Panc1 (cell line): ENCODE measurements around the gene MYO16. TPM values are rescaled to one million over a fixed set of nuclear protein-coding genes. Genes with fewer than 3 reads are reported as not detected.

Experiments used
- ATAC-seq: fragments of 200-7000 bp; cut with Tn5 transposase; 2 replicates; pipeline ENCODE4 v1.9.1; 2020; ENCODE audit warnings: mild to moderate bottlenecking, moderate library complexity
- BruUV-seq: library from RNA; stranded (reverse); fragments of 400-500 nt; replicated peaks from 2 replicates; lab custom pipeline; 2021; lab: Mats Ljungman, UMichigan
- CTCF ChIA-PET: fragments of 300-600 bp; sonication (Branson Sonifier 250); formaldehyde crosslinking; loops from one replicate; lab custom pipeline; 2022; ENCODE audit warnings: antibody characterized with exemption; lab: Charles Lee
- POLR2A ChIA-PET: fragments of 300-600 bp; sonication (Branson Sonifier 250); formaldehyde crosslinking; loops from one replicate; lab custom pipeline; 2022; ENCODE audit warnings: antibody characterized with exemption; lab: Charles Lee
- DNase-seq: peaks from one replicate; pipeline ENCODE4 v3.0.0-alpha.2; 2010; ENCODE audit warnings: low read depth, low spot score
- H3K27ac ChIP-seq: 2 replicates; pipeline ENCODE4 v1.5.1; 2011; ENCODE audit warnings: mild to moderate bottlenecking, low read length, inconsistent platforms
- H3K27me3 ChIP-seq: fragments of 200-500 bp; sonication (Bioruptor generic); 2 replicates; pipeline ENCODE4 v1.6.0; 2014; ENCODE audit warnings: low read length, inconsistent platforms; ENCODE audit not compliant: control insufficient read depth, insufficient read depth
- H3K36me3 ChIP-seq: fragments of 200-500 bp; sonication (Bioruptor generic); 2 replicates; pipeline ENCODE4 v1.5.1; 2014; ENCODE audit warnings: inconsistent platforms, mild to moderate bottlenecking, low read length, moderate library complexity; ENCODE audit not compliant: control insufficient read depth, insufficient read depth
- H3K4me1 ChIP-seq: 2 replicates; pipeline ENCODE4 v1.5.1; 2011; ENCODE audit warnings: inconsistent platforms, mild to moderate bottlenecking, low read length, moderate library complexity; ENCODE audit not compliant: control insufficient read depth, insufficient read depth
- H3K4me3 ChIP-seq, 2 experiments: 2 replicates each; pipeline ENCODE4 v1.5.1; 2011 to 2012; ENCODE audit warnings: low read depth in 2 of 2, low read length in 2 of 2, mild to moderate bottlenecking in 2 of 2, inconsistent platforms in 1 of 2, moderate library complexity in 1 of 2
- H3K9me3 ChIP-seq: fragments of 200-500 bp; sonication (Bioruptor generic); 2 replicates; pipeline ENCODE4 v1.5.1; 2014; ENCODE audit warnings: low read depth, mild to moderate bottlenecking, inconsistent platforms, low read length, moderate library complexity; ENCODE audit not compliant: control insufficient read depth, insufficient read depth
- CTCF ChIP-seq: fragments of 450-650 bp; IDR thresholded peaks from 2 replicates; pipeline ENCODE4 v1.5.1; 2017; ENCODE audit warnings: mild to moderate bottlenecking
- POLR2AphosphoS5 ChIP-seq: IDR thresholded peaks from 2 replicates; pipeline ENCODE4 v1.6.1; 2012; ENCODE audit warnings: mild to moderate bottlenecking, low read depth, low read length, moderate library complexity
- REST ChIP-seq, 2 experiments: IDR thresholded peaks; 2 replicates each; pipeline ENCODE4 v1.6.1; 2011 to 2012; ENCODE audit warnings: low read depth in 2 of 2, control low read depth in 1 of 2, low read length in 1 of 2, mild to moderate bottlenecking in 1 of 2, moderate library complexity in 1 of 2; ENCODE audit not compliant: insufficient read depth in 1 of 2
- SIN3A ChIP-seq: IDR thresholded peaks from 2 replicates; pipeline ENCODE4 v1.6.1; 2012; ENCODE audit warnings: low read depth, mild to moderate bottlenecking, low read length, moderate library complexity, borderline replicate concordance; ENCODE audit not compliant: insufficient read depth
- TCF7L2 ChIP-seq: IDR thresholded peaks from 2 replicates; pipeline ENCODE4 v1.6.1; 2011; ENCODE audit warnings: mild to moderate bottlenecking, low read depth, low read length, inconsistent platforms
- in situ Hi-C: cut with HindIII; loops from 2 replicates; pipeline ENCODE4 v1.10.0; 2016; ENCODE audit warnings: low sequenced_read_pairs, low pct_unique_long_range_greater_than_20kb
- intact Hi-C: fragments of 100-400 bp; cut with micrococcal nuclease; formaldehyde crosslinking; loops from one replicate; pipeline ENCODE4 v1.10.0; 2022; ENCODE audit not compliant: unreplicated experiment
- total RNA-seq: library from RNA; stranded (reverse); gene quantifications from one replicate; pipeline ENCODE4 v1.2.1, GENCODE V29; 2021; ENCODE audit not compliant: unreplicated experiment

Gene MYO16
- total RNA-seq, 1 experiment from 2014 or later: 0.08 TPM

- Histone ChIP-seq H3K36me3 (no peaks in the 10 kb centered on the region), H3K27ac (no peak overlapping the region), H3K27me3 (no peaks in the 10 kb centered on the region), H3K4me3 (no peak overlapping the region), H3K9me3 (no peaks in the 10 kb centered on the region), H3K4me1 (no peaks in the 10 kb centered on the region)
- in situ Hi-C loops (no loop called here), intact Hi-C loops (no loop called here)
- DNase-seq: no peak
- ChIA-PET POLR2A (no interaction called here), CTCF (no interaction called here)
- BruUV-seq: no TSS peak
- ATAC-seq: no peak
- TF ChIP-seq POLR2AphosphoS5 (no peak), REST (IDR thresholded peaks at IDR 0.05; ENCODE audit: insufficient read depth in 1 of 2, low read depth in 2 of 2, low read length in 1 of 2) (no peak), TCF7L2 (no peak), SIN3A (no peak), CTCF (no peak)
These were observed 138.6 kb downstream of the MYO16 start for GRCh38 chr13:108768035-108768434.

GRCh38 chr13:108769213-108770070 lies 140.0 kb downstream of the MYO16 start:
- H3K27me3 ChIP-seq: no peaks in the 10 kb centered on the region
- TF ChIP-seq TCF7L2: no peak
- no peak for TF ChIP-seq REST (IDR thresholded peaks at IDR 0.05; ENCODE audit: insufficient read depth in 1 of 2, low read depth in 2 of 2, low read length in 1 of 2)
- no peak for TF ChIP-seq SIN3A
- no peak for TF ChIP-seq CTCF
- TF ChIP-seq POLR2AphosphoS5: no peak
- H3K4me3 ChIP-seq: no peak overlapping the region
- H3K27ac ChIP-seq: no peak overlapping the region
- ChIA-PET CTCF (no interaction called here), POLR2A (no interaction called here)
- H3K4me1 ChIP-seq: no peaks in the 10 kb centered on the region
- intact Hi-C loops: no loop called here
- ATAC-seq (no peak), DNase-seq (no peak)
- no peaks in the 10 kb centered on the region for H3K36me3 ChIP-seq
- in situ Hi-C loops: no loop called here
- H3K9me3 ChIP-seq: no peaks in the 10 kb centered on the region
- no TSS peak for BruUV-seq
